Spleen (tissue), 7 donors: ENCODE data around the gene RCOR3.

ENCODE experiments used
- CTCF ChIP-seq, 11 experiments: fragments of 200-600 bp in 7 of 11; fragments of 450-650 bp in 4 of 11; sonication (generic) in 4 of 11; IDR thresholded peaks in 8 of 11; conservative IDR thresholded peaks in 3 of 11; 1 replicate in 7 of 11; 2 replicates in 4 of 11; pipeline versions ENCODE4 v1.4.0 to v1.8.0; 2016 to 2021; ENCODE audit warnings: antibody characterized with exemption in 11 of 11, inconsistent platforms in 4 of 11, mild to moderate bottlenecking in 1 of 11
- POLR2A ChIP-seq, 3 donors: fragments of 450-650 bp; IDR thresholded peaks; one replicate each; pipeline ENCODE4 v1.5.1; 2017; ENCODE audit warnings: antibody characterized with exemption in 3 of 3, mild to moderate bottlenecking in 1 of 3
- donor health status: DM: no; HTN: no; CAD: no; lungs with moderate emphysema.
- donor health status: DM: no; HTN: no; CAD: no.
- donor health status: DM: no; HTN: no; CAD: no.

GRCh38 chr1:211333906-211334305 is 74.7 kb downstream of the RCOR3 start:
- TF ChIP-seq CTCF (IDR thresholded peaks at IDR 0.05 in 8 of 11, conservative IDR thresholded peaks at IDR 0.05 in 3 of 11) (no peak), POLR2A (IDR thresholded peaks at IDR 0.05) (no peak)
